SK-N-SH (cell line): ENCODE measurements around the gene NLGN1.

Experiments
- CTCF ChIP-seq: fragments of 200-600 bp; sonication (generic); IDR thresholded peaks from 2 replicates; pipeline ENCODE4 v1.6.1; 2017; ENCODE audit warnings: antibody characterized with exemption, mild to moderate bottlenecking, moderate library complexity
- EP300 ChIP-seq, 2 experiments: IDR thresholded peaks; 2 replicates each; pipeline versions ENCODE4 v1.4.0 to v1.6.1; 2012; ENCODE audit warnings: borderline replicate concordance in 1 of 2, low read depth in 1 of 2, low read length in 1 of 2
- FOXJ3 ChIP-seq: sonication (generic); formaldehyde crosslinking; IDR thresholded peaks from 2 replicates; pipeline ENCODE4 v1.5.1; 2020; ENCODE audit warnings: mild to moderate bottlenecking, missing genetic modification reagents
- GABPA ChIP-seq: IDR thresholded peaks from 2 replicates; pipeline ENCODE4 v1.4.0; 2012; ENCODE audit warnings: low read depth, mild to moderate bottlenecking
- POLR2AphosphoS5 ChIP-seq: IDR thresholded peaks from 2 replicates; pipeline ENCODE4 v1.6.1; 2012; ENCODE audit warnings: low read depth, low read length
- RFX5 ChIP-seq: IDR thresholded peaks from 2 replicates; pipeline ENCODE4 v1.6.1; 2012; ENCODE audit warnings: mild to moderate bottlenecking, improper control_type of control experiment, low read length
- SIN3A ChIP-seq: IDR thresholded peaks from 2 replicates; pipeline ENCODE4 v1.6.1; 2012; ENCODE audit warnings: low read depth, mild to moderate bottlenecking, low read length, moderate library complexity, borderline replicate concordance
- USF1 ChIP-seq: IDR thresholded peaks from 2 replicates; pipeline ENCODE4 v1.4.0; 2012; ENCODE audit warnings: low read depth, borderline replicate concordance
- YY1 ChIP-seq: IDR thresholded peaks from 2 replicates; pipeline ENCODE4 v1.4.0; 2012; ENCODE audit warnings: low read depth, mild to moderate bottlenecking
- ZBTB33 ChIP-seq: IDR thresholded peaks from 2 replicates; pipeline ENCODE4 v1.4.0; 2012; ENCODE audit warnings: low read depth, borderline replicate concordance

GRCh38 chr3:174111776-174112175, 714.2 kb downstream of the NLGN1 start:
- TF ChIP-seq ZBTB33 = no peak
- TF ChIP-seq CTCF = no peak
- TF ChIP-seq POLR2AphosphoS5 = no peak
- no peak for TF ChIP-seq EP300 (IDR thresholded peaks at IDR 0.05; ENCODE audit: borderline replicate concordance in 1 of 2, low read depth in 1 of 2, low read length in 1 of 2)
- TF ChIP-seq RFX5 = no peak
- TF ChIP-seq YY1 = no peak
- TF ChIP-seq GABPA = no peak
- no peak for TF ChIP-seq USF1
- no peak for TF ChIP-seq FOXJ3 (CRISPR knock-in tag)
- no peak for TF ChIP-seq SIN3A
